Activated T-helper 17 cell treated with anti-CD3 and anti-CD28 coated beads, Interleukin-2, amount 50 U/mL, for 72 hours (primary cell): ENCODE data around the gene JPH4. TPM values are rescaled to one million over a fixed set of nuclear protein-coding genes. Genes with fewer than 3 reads are reported as not detected.

ENCODE experiments used
- ATAC-seq: fragments of 150-1000 bp; cut with Tn5 transposase; replicated peaks from 2 replicates; pipeline ENCODE4 v1.10.0; 2021; ENCODE audit warnings: mild to moderate bottlenecking, moderate library complexity
- H3K27ac Mint-ChIP-seq: one replicate; pipeline ENCODE4 v1.8.0; 2022; ENCODE audit warnings: mixed read lengths
- H3K27me3 Mint-ChIP-seq: one replicate; pipeline ENCODE4 v1.8.0; 2022; ENCODE audit warnings: mixed read lengths
- H3K36me3 Mint-ChIP-seq: one replicate; pipeline ENCODE4 v1.8.0; 2022; ENCODE audit warnings: low read depth, mild to moderate bottlenecking, mixed read lengths
- H3K4me1 Mint-ChIP-seq: one replicate; pipeline ENCODE4 v1.8.0; 2022; ENCODE audit warnings: mixed read lengths
- H3K4me3 Mint-ChIP-seq: one replicate; pipeline ENCODE4 v1.8.0; 2022; ENCODE audit warnings: mild to moderate bottlenecking, mixed read lengths
- H3K9me3 Mint-ChIP-seq: one replicate; pipeline ENCODE4 v1.8.0; 2022; ENCODE audit warnings: mixed read lengths
- total RNA-seq, 2 donors: library from RNA; stranded (reverse); gene quantifications; one replicate each; pipeline ENCODE4 v1.2.3, GENCODE V29; 2022

JPH4 gene
- total RNA-seq, 2 donors from 2014 or later = not detected

- no peaks in the 10 kb centered on the region for H3K27me3 Mint-ChIP-seq
- no peak for ATAC-seq
- peak overlapping the region; percentile 71 for H3K27ac Mint-ChIP-seq
- peaks cover 34% of the 10 kb centered on the region for H3K4me1 Mint-ChIP-seq
- H3K36me3 Mint-ChIP-seq = peaks cover 56% of the 10 kb centered on the region
- no peaks in the 10 kb centered on the region for H3K9me3 Mint-ChIP-seq
- peak overlapping the region; percentile 90 for H3K4me3 Mint-ChIP-seq
Measured at GRCh38 chr14:23557946-23558345, 20.6 kb downstream of the JPH4 start.

GRCh38 chr14:23557521-23557920, 21.1 kb downstream of the JPH4 start:
- no peak for ATAC-seq
- peak overlapping the region; percentile 90 for H3K4me3 Mint-ChIP-seq
- no peaks in the 10 kb centered on the region for H3K27me3 Mint-ChIP-seq
- H3K36me3 Mint-ChIP-seq = peaks cover 52% of the 10 kb centered on the region
- peak overlapping the region; percentile 71 for H3K27ac Mint-ChIP-seq
- H3K9me3 Mint-ChIP-seq = no peaks in the 10 kb centered on the region
- H3K4me1 Mint-ChIP-seq = peaks cover 31% of the 10 kb centered on the region

- Mint-ChIP-seq H3K27me3 (no peaks in the 10 kb centered on the region), H3K36me3 (peaks cover 45% of the 10 kb centered on the region), H3K4me1 (peaks cover 33% of the 10 kb centered on the region), H3K4me3 (peak overlapping the region; percentile 90), H3K9me3 (no peaks in the 10 kb centered on the region), H3K27ac (peak overlapping the region; percentile 71)
- no peak for ATAC-seq
Measured at GRCh38 chr14:23556700-23557440, 21.7 kb downstream of the JPH4 start.

- Mint-ChIP-seq H3K9me3 (no peaks in the 10 kb centered on the region), H3K27ac (peak within 1 kb of the TSS; percentile 71)
Measured at GRCh38 chr14:23555882-23556699, 22.5 kb downstream of the JPH4 start, which contains the start of gene THTPA. Gene THTPA (plus strand): TSS chr14:23556271. CDS start chr14:23556758, 487 bp downstream.

GRCh38 chr14:23555533-23555881, 23.1 kb downstream of the JPH4 start:
- Mint-ChIP-seq H3K27ac (peak overlapping the region; percentile 71), H3K9me3 (no peaks in the 10 kb centered on the region), H3K4me3 (peak overlapping the region; percentile 90), H3K4me1 (peaks cover 30% of the 10 kb centered on the region), H3K36me3 (peaks cover 31% of the 10 kb centered on the region), H3K27me3 (no peaks in the 10 kb centered on the region)
- no peak for ATAC-seq

More at GRCh38 chr14:23555882-23556699, 22.5 kb downstream of the JPH4 start, which contains the start of gene THTPA:
- Mint-ChIP-seq H3K27me3 (no peaks in the 10 kb centered on the region), H3K36me3 (peaks cover 37% of the 10 kb centered on the region), H3K4me1 (peaks cover 30% of the 10 kb centered on the region), H3K4me3 (peak within 1 kb of the TSS; percentile 90)
- peak; percentile 85 for ATAC-seq

GRCh38 chr14:23551266-23552028, 27.1 kb downstream of the JPH4 start, which contains the start of gene ZFHX2:
Gene ZFHX2 (minus strand): TSS chr14:23551765. CDS start chr14:23535325, 16,440 bp downstream.
- Mint-ChIP-seq H3K27ac (no peak within 1 kb of the TSS), H3K27me3 (no peaks in the 10 kb centered on the region), H3K9me3 (no peaks in the 10 kb centered on the region), H3K4me3 (no peak within 1 kb of the TSS), H3K4me1 (peaks cover 11% of the 10 kb centered on the region), H3K36me3 (no peaks in the 10 kb centered on the region)
- ATAC-seq = peak; percentile 76

- H3K27ac Mint-ChIP-seq = no peak overlapping the region
- ATAC-seq = no peak
- H3K4me1 Mint-ChIP-seq = peaks cover 10% of the 10 kb centered on the region
- no peaks in the 10 kb centered on the region for H3K36me3 Mint-ChIP-seq
- no peak overlapping the region for H3K4me3 Mint-ChIP-seq
- no peaks in the 10 kb centered on the region for H3K27me3 Mint-ChIP-seq
- no peaks in the 10 kb centered on the region for H3K9me3 Mint-ChIP-seq
Measured at GRCh38 chr14:23550812-23551265, 27.8 kb downstream of the JPH4 start.

- Mint-ChIP-seq H3K9me3 (no peaks in the 10 kb centered on the region), H3K36me3 (no peaks in the 10 kb centered on the region)
Measured at GRCh38 chr14:23550131-23550811, 28.3 kb downstream of the JPH4 start.

GRCh38 chr14:23548351-23549318, 30.0 kb downstream of the JPH4 start:
- Mint-ChIP-seq H3K4me1 (peaks cover 5% of the 10 kb centered on the region), H3K36me3 (no peaks in the 10 kb centered on the region), H3K27ac (no peak overlapping the region), H3K9me3 (no peaks in the 10 kb centered on the region), H3K4me3 (no peak overlapping the region), H3K27me3 (no peaks in the 10 kb centered on the region)
- no peak for ATAC-seq

More at GRCh38 chr14:23550131-23550811, 28.3 kb downstream of the JPH4 start:
- peaks cover 7% of the 10 kb centered on the region for H3K4me1 Mint-ChIP-seq
- no peak overlapping the region for H3K4me3 Mint-ChIP-seq
- no peak overlapping the region for H3K27ac Mint-ChIP-seq
- no peaks in the 10 kb centered on the region for H3K27me3 Mint-ChIP-seq
- no peak for ATAC-seq

GRCh38 chr14:23547924-23548323, 30.7 kb downstream of the JPH4 start:
- Mint-ChIP-seq H3K4me1 (peaks cover 5% of the 10 kb centered on the region), H3K9me3 (no peaks in the 10 kb centered on the region), H3K36me3 (no peaks in the 10 kb centered on the region), H3K4me3 (no peak overlapping the region), H3K27me3 (no peaks in the 10 kb centered on the region), H3K27ac (no peak overlapping the region)
- ATAC-seq = no peak

GRCh38 chr14:23546450-23547035, 32.0 kb downstream of the JPH4 start:
- no peaks in the 10 kb centered on the region for H3K4me1 Mint-ChIP-seq
- no peak for ATAC-seq
- H3K4me3 Mint-ChIP-seq = no peak overlapping the region
- no peaks in the 10 kb centered on the region for H3K36me3 Mint-ChIP-seq
- no peak overlapping the region for H3K27ac Mint-ChIP-seq
- H3K9me3 Mint-ChIP-seq = no peaks in the 10 kb centered on the region
- no peaks in the 10 kb centered on the region for H3K27me3 Mint-ChIP-seq

GRCh38 chr14:23545740-23546365, 32.7 kb downstream of the JPH4 start:
- Mint-ChIP-seq H3K27ac (no peak overlapping the region), H3K36me3 (no peaks in the 10 kb centered on the region), H3K9me3 (no peaks in the 10 kb centered on the region), H3K4me1 (no peaks in the 10 kb centered on the region), H3K27me3 (no peaks in the 10 kb centered on the region), H3K4me3 (no peak overlapping the region)
- ATAC-seq = no peak
